ENCODE measurements around the gene MSMP.

DNA sequence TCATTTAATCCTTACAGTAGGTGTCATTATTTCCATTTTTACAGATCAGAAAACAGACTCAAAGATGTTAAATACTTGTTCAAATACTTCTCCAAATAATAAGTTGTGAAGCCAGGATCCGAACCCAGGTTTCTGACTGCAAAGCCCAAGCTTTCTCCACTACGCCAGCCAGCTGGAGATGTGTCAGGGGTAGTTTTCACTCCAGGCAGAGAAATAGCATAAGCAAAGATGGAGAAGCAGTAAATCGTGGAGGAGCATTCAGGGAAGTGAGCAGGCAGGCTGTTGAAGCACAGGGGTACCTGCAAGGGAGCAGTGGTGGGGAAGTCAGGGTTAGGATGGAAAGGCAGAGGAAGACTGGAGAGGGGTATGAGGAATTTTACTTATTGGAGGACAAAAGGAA lies 25.0 kb downstream of the MSMP start:
- TF ChIP-seq, protein P1, sequence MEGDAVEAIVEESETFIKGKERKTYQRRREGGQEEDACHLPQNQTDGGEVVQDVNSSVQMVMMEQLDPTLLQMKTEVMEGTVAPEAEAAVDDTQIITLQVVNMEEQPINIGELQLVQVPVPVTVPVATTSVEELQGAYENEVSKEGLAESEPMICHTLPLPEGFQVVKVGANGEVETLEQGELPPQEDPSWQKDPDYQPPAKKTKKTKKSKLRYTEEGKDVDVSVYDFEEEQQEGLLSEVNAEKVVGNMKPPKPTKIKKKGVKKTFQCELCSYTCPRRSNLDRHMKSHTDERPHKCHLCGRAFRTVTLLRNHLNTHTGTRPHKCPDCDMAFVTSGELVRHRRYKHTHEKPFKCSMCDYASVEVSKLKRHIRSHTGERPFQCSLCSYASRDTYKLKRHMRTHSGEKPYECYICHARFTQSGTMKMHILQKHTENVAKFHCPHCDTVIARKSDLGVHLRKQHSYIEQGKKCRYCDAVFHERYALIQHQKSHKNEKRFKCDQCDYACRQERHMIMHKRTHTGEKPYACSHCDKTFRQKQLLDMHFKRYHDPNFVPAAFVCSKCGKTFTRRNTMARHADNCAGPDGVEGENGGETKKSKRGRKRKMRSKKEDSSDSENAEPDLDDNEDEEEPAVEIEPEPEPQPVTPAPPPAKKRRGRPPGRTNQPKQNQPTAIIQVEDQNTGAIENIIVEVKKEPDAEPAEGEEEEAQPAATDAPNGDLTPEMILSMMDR (conservative IDR thresholded peaks at IDR 0.05 in 1 of 2, IDR thresholded peaks at IDR 0.05 in 1 of 2; ENCODE audit: low read depth in 1 of 2, low read length in 2 of 2), result no peak
- no peak for TF ChIP-seq EZH2 (IDR thresholded peaks at IDR 0.05; ENCODE audit: low read length, missing control alignments)
